Activated CD4-positive, alpha-beta T cell treated with anti-CD3 and anti-CD28 coated beads for 48 hours (primary cell): ENCODE data around the gene NRM.
A peak's percentile ranks its signal among the peaks of the same experiment; 100 is the strongest.

ENCODE experiments used
- DNase-seq: peaks from one replicate; pipeline ENCODE4 v3.0.0-alpha.2; 2020

NRM gene

DNA sequence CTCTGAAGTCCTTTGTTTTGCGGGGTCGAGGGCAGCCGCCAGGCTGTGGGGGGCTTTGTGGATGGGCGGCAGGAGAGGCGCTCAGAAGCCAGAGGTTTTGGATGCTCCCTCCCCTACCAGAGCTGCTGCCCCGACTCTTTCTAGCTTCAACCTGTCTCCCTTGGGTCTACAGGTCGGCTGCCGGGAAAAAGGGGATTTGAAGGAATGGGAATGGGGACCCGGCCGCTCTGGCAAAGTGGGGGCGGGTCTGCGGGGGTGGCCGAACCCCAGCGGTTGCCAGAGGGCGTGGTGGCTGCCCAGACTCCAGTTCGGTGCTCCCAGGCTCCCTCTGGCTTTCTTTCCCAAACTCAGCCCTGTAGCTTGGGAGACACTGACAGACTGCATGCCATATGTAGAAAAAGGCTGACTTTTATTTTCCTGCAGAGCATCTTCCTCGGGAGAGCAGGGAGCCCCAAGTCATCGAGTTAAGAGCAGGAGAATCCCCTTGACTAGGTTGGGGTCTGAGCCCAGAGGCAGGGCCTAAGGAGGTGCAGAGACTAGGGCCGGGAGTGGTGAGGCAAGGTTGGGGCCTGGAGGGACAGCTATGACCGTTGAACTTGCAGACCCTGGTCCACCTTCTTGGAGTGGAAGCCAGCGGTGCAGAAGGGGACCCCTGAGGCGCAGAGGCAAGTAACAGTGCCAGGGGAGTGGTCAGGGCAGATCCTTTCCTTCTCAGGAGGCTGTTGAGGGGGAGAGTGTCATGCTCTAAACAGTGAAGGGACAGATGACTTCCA lies 2.9 kb downstream of the NRM start:
- DNase-seq = no peak

DNA sequence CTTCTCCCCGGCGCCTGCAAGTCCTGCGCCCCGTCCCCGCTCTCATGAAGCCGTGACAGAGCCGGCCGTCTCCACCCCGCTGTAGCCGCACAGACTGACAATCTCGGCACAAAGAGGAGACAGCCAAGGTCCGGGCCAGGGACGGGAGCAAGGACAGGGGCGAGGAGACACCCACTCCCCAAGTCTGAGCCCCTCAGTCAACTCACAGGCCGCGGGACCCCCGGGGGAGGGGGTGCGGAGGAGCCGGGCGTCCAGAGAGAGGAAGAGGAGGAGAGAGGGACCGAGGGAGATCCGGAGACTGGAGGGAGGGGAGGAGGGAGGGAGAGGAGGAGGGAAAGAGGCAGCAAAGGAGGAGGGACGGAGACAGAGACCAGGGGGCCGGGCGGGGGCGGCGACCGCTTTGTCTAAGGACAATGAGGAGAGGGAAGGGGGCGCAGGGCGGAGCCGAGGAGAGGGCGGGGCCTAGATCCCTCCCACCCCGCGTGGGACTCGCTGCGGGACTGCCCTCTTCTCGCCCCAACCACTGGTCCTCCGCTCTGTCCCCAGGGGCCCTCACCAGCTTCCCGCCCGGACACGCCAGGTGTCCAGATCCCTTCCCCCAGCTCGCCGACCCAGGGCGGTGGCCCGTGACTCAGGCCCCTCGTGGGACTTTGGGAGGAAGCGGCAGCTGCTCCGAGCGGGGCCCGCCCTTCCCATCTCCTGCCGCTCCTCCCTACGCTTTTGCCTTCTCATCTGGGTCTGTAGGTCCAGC lies 3.7 kb downstream of the NRM start:
- peak; percentile 93 for DNase-seq

DNA sequence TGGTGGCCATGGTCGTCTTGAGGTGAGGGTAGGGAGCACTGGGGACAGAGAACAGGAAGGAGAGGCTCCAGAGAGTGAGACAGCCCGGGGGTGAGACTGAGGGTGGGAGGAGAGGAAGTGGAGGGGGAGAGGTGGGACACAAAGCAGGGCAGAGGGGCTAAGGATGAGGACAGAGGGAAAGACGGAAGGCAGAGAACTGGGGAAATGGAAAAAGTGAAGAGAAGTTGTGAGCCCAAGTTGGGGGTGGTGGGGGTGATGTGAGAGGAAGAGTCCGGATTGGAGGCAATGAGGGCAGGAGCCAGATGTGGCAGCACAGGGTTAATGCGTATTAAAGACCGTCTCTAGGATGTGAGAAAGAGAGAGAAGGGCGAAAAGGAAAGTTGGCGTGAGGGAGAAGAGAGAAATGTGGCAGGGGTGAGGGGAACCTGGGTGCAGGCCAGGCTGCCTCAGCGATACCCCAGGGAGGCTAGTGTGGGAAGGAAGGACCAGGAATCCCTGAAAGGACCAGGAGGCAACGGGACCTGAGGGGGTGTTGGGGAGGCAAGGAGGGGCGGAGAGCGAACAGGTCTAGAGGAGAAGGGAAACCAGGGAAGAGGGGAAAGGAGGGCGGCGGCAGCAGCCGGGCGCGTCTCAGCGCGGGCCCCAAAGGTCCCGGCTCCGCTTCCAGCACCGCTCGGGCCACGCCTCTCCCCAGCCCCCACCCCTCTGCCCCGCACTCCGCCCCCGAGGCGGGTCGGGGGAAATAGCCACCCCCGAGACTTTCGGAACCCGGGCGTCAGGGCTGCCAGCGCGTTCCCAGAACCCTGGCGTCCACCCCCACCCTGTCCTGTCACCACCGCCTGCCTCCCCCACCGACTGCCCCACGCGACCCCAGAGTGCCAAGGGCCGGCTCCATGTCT lies 4.5 kb downstream of the NRM start, which contains the start of gene PPP1R18:
Gene PPP1R18 (minus strand): TSS at position 637 of the 899 bp plus-strand sequence. CDS start 627 bp downstream, at position 10.
- peak; percentile 90 for DNase-seq

DNA sequence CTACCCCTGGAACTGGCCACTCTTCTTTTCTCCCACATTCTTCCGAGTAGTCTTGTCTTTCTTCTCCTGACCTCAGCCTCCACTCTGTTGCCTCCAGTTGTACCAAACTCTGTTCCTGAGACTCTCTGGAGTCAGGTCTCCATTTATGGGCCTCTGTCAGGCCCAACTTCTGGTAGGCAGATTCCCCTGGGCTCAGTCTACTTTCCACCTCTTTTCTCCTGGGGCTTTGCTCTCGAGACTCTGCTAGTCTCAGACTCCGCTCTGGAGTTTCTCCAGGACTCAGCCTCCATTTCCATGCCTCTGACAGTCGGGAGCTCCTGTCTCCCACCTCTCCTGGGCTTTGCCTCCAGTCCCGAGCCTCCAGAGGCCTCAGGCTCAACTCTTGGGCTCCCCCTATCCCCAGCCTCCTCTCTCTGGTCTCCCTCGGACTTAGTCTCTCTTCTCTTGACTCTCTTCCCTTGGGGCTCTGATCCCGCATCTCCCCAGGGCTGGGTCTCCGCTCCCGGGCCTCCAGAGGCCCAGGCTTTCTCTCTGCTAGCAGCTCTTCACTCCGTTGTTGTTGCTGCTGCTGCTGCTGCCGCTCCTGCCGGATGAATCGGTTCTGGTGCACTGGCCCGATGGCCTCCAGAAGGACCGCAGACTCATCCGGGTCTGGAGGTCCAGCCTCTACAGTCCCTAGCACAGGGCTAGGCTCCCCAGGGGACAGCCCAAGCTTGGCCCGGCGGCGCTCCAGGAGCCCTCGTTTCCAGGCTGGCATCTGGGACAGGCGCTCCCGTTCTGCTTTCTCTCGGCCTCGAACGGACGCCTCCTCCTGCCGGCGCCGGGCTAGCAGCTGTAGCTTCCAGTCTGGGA lies 5.4 kb downstream of the NRM start:
- peak; percentile 44 for DNase-seq

DNA sequence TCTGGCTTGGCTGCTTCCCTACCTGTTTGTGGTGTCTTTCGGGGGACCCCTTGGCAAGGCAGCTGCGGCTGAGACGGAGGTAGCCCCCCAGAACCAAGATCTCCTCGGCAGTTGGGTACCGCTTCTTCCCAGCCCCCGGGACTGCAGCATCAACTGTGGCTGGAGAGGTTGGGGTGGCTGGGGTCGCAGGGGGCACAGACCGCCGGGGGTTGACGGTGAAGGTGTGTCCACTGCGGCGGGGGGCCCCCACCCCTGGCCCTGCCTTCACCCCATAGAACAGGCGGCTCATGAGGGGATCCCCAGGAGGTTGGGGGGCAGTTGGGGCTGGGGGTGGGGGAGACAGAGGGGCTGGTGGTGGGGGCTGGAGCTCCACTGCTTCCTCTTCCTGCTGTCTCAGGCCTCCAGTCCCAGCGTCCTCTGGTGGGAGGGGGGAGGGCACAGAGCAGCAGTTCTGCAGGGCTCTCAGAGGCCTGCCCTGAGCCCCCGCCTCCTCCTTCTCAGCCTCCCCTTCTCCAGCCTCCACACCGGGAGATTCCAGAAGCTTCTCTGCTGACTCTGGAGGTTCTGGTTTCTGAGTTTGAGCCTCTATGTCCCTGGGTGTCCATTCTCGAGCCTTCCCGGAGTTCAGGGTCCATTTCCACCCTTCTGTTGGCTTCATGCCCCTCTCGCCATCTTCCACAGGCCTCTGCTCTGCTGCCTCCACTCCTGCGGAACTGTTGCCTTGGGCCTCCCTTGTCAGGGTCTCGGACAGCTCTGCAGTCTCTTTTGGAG lies 6.2 kb downstream of the NRM start:
- DNase-seq = peak; percentile 75

DNA sequence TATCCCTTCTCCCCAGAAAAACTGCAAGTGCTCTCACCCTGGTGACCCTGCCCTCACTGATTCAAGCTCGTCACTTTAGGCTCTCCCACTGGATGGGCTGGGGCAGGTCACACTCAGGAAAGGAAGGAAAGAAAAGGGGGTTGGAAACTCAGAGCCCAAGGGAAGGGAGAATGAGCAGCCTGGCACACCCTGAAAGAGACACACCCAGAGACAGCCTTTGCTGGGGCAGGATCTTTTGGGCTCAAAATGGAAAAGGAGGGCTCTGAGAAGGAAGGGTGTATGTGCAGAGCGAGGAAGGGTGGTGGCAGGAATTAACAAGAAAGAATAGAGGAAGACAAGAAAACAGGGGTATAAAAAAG lies 6.8 kb downstream of the NRM start:
- DNase-seq = no peak

DNA sequence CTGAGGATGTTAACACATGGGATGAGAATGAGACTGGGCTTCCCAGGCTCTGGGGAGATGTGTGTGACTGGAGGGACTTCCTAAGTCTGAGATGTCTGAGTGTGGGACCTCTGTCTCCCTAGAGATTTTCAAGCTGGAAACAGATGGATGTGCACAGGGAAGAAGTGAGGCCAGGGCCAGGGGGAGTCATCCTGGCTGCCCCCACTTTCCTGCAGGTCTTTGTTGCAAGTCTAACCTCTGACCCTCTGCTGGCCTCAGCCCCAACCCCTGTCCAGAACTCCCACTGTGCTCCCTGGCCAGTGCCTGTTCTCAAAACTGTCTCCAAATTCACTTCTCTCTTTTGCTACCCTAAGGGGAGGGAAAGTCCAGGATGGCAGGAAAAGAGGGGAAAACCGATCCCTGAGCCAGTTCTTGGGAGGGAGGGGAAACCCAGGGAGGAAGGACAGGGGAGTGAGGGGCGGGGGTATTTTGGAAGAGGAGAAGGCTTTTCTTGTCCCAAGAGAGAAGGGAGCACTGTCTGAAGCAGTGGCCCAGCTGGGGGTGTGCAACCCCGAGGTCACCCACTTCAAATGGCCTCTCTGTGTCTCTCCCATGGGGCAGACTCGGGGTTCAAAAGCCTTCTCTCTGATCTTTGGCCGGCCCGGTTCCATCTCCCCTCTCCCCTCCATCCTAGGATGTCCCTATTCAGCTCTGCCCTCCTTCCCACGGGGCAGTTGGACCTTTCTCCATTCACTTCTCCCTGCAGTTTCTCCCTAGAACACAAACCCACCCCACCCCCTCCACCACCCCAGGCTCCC lies 7.4 kb downstream of the NRM start:
- no peak for DNase-seq

DNA sequence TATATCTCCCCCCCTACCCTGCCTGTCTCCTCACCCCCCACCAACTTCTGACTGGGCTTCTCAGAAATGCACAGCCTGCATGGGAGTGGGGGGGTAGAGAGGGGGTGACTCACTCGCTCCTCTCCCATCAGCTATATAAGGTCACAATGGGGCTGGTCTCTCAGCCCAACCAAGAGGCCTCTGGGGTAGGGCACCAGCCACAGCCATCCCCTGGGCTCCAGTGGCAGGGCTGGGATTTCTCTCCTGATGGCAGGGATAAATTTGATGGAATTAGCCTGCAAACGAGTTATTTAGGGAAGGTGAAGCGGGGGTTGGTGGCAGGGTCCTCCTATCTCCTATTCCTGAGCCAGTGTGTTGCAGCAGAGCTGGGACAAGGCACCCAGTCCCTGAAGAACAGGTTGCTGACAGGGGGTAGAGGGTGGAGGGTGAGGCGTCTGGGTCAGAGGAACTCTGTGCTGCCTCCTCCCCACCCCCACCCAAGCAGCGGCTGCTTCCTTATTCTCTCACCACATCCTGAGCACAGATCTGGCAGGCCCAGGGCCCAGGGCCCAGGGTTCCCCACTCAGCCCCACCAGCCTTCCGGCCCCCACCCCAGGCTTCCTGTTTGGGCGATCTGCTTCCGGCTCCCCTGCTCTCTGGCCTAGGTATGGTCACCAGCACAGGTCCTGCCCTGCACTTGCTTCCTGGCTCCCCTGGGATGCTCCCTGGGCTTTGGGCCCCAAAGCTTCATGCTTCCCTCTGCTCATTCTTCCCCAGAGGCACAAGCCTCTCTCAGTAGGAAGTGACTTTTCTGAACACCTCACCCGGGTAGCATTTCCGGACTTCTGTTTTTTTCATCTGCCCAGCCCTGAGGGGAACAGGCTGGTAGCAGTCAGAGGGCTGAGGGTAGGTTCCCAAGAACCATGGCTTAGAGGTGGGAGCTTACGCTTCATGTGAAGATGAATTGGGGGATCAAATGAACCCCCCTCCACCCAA lies 8.4 kb downstream of the NRM start:
- DNase-seq = peak; percentile 91

DNA sequence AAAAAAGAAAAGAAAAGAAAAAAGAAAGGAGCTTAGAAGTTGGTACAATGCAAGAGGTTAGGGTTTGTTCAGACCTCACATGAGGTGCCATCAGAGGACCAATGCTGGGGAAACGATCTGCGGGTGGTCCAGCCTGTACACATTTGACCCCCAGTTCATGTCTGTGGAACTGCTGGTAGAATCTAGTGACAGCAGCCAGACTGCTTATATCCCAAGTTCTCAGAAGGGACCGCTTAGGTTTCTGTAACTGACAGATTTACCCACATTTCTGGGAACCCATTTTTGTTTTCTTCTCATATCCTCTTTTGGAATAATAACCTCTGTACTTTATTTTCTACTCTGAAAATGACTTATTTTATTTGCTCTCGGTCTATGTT lies 9.0 kb downstream of the NRM start:
- DNase-seq = no peak

DNA sequence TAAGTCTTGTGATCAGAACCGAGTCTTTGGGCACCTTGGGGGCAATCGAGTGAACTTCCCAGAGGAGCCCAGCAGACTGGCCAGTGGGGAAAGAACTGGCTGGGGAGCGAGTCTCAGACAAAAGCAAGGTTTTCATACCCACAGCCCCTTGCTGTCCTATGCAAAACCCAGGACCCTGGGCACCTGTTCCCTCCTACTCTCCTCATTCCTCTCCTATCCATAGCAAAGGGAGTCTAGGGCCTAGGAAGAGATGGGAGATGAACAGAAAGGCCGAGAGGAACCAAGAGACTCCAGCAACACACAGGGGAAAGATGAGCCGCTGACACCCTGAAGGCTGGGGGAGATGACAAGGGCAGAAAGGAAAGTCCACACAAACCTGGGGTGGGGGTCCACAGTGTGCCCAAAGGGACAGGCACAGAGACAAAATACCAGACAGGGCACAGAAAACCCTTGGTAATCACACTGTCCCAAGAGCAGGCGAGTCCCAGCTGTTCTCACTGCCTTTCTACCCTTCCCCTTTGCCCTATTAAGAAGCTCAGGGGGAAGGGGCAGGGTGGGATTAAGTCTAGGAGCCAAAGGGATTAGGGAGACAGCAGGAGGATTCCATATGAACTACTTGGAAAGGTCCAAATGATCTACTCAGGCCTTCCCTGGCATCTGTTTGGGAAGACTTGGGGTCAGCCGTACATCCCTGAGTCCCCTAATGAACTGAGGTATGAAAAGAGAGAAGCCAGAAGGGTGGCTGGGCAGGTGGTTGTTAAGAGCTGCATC lies 10.8 kb downstream of the NRM start:
- no peak for DNase-seq

DNA sequence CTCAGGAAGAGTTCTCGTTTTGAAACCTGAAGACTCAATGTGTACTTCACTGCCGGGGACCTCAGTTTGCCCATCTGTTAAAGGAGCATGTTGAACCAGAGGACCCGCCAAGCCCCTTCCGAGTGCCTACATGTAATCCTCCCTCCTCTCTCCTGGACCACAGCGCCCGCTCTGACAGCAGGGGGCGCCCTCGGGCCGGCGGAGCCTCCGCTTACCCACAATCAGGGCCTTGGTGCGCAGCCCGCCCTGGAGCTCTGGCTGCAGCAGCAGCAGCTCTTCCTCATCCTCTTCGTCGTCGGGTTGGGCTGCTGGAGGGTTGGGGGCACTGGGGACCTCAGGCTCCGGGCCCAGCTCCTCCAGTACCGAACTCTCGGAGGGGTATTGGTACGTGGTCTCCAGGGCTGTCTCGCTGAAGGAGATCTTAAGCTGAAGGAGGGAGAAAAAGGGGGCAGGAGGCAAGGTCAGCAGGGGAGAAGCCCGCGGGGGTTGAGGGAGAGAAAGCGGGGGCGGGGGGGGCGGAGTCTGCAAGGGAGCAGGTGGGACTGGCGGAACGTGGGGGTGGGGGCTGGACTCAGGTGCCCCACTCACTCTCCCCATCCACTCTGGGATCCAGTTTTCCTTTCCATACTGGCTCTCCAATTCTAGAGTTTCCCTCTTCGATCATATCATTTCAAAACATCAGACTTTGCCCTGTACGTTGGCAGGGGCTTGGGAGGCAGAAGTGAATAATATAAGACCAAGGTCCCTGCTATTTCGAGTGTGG lies 11.6 kb downstream of the NRM start:
- DNase-seq = peak; percentile 94

DNA sequence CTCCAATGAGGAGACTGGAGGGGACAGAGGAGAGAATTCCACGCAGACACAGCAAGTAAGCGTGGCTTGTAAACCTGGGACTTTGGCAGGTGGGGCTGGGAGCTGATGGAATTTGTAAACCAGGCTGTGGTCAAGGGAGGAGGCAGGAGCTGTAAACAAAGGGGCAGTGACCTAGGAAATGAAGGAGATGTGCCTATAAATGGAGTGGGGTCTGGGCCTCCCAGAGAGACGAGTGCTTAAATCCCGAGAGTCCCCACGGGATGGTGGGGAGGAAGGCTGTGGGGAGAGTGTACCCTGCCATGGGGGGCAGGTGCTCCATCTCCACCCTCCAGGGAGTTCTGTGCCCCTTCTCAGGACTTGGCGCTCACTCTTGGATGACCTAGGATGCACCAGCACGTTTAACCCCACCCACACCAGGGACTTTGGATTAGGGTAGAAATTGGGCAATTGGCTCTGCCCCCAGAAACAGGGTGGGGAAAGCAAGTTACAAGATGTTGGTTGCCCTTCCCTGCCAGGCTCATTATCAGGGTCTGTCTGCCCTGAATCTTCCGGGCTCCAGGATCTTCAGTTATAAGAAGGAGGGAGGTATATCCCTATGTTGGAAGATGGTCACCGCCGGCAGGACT lies 14.0 kb downstream of the NRM start:
- DNase-seq = no peak

DNA sequence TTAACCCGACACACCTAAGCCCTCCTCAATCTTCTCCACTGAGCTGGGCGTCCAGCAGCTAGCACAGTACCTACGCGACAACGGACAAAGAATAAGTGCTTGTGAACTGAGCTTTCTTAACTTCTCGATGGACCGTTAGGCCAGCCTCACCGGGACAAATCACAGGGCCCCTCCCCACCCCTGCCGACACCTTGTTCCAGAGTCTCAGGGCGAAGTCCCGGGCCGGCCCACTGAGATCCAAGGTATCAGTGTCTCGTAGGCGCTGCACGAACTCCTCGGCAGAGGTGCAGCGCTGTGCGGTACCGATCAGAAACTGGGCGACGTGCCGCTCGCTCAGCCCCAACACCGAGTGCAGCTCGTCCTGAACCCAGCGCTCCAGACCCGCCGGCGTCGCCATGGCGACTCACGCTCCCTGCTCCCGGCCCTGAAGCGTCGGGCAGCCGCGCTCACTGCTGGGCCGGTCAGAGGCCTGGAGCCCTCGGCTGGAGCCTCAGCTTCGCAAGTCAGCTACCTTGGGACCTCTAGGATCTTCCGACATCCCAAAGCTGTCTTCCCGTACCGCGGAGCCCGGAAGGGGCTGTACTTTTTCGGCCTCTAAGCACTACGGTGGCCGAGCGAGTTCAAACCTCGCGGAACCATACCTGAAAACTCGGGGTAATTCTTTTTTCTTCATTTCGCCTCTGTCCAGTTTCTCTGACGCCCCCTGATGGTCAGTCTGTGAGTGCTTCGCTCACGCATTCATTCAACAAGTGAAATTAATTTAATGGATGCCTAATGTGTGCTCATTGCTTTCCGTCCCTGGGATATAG lies 18.1 kb downstream of the NRM start, which contains the start of gene DHX16:
Gene DHX16 (minus strand): TSS at position 562 of the 809 bp plus-strand sequence. CDS start 165 bp downstream, at position 397.
- DNase-seq = peak; percentile 94

DNA sequence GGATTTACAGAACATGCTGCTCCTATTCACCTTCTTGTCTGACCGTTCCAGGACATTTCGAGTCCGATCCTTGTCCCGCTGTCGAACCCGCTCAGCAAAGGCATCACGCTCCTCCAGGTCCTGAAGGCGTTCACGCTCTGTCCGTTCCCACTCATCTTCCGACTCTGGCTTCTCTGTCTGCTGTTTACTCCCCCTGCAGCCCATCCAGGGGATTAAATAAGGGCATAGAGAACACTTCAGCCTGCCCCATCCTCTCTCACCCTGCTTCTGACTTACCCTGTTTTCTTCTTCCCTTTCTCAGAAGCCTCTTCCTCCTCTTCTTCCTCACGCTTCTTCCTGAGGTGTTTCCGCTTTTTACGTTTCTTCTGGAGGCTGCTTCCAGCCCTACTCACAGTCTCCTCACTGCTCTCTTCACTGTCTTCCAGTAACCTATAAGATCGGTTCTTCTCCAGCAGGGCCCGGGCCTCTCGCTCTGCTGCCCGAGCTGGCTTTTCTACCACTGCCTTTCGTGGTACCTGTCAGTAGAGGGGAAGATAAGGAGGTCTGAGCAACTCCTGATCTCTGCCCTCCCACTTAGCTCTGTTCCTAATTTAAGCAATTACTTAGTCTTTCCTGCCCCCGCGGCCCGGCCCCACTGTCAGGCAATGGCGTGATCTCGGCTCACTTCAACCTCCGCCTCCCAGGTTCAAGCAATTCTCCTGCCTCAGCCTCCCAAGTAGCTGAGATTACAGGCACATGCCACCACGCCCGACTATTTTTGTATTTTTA lies 19.8 kb downstream of the NRM start:
- DNase-seq = no peak

DNA sequence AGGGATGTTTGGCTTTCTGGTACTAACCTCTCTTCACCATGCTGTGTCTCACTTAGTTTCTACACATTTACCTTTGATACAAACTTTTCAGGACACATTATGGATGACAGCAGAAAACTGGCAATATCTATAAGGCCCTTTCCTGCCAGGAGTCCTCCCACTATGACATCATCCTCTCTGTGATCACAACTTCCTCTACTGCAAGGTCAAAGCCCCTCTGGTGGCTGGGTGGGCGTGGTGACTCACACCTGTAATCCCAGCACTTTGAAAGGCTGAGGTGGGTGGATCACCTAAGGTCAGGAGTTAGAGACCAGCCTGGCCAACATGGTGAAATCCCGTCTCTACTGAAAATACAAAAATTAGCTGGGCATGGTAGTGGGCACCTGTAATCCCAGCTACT lies 24.5 kb downstream of the NRM start:
- DNase-seq = peak; percentile 72
